Activated CD4-positive, alpha-beta T cell treated with anti-CD3 and anti-CD28 coated beads for 36 hours (primary cell): ENCODE measurements around the gene CARD10. TPM values are rescaled to one million over a fixed set of nuclear protein-coding genes. Genes with fewer than 3 reads are reported as not detected.

Experiments used
- ATAC-seq: fragments of 200-7000 bp; cut with Tn5 transposase; one replicate; pipeline ENCODE4 v1.10.0; 2021; ENCODE audit warnings: mild to moderate bottlenecking, moderate library complexity
- CTCF ChIA-PET: fragments of 350-600 bp; sonication (Branson Sonifier 250); formaldehyde crosslinking; loops from one replicate; lab custom pipeline; 2021; ENCODE audit warnings: antibody characterized with exemption; lab: Charles Lee
- POLR2A ChIA-PET: fragments of 350-600 bp; sonication (Branson Sonifier 250); formaldehyde crosslinking; loops from one replicate; lab custom pipeline; 2021; ENCODE audit warnings: antibody characterized with exemption, inconsistent platforms; lab: Charles Lee
- DNase-seq: peaks from one replicate; pipeline ENCODE4 v3.0.0-alpha.2; 2020
- H3K27ac Mint-ChIP-seq: one replicate; pipeline ENCODE4 v1.8.0; 2021; ENCODE audit warnings: mixed read lengths
- H3K27me3 Mint-ChIP-seq: one replicate; pipeline ENCODE4 v1.8.0; 2021; ENCODE audit warnings: mixed read lengths
- H3K36me3 Mint-ChIP-seq: one replicate; pipeline ENCODE4 v1.8.0; 2021; ENCODE audit warnings: low read depth, mixed read lengths
- H3K4me1 Mint-ChIP-seq: one replicate; pipeline ENCODE4 v1.8.0; 2021; ENCODE audit warnings: mixed read lengths
- H3K4me3 Mint-ChIP-seq: one replicate; pipeline ENCODE4 v1.8.0; 2021; ENCODE audit warnings: mild to moderate bottlenecking, moderate library complexity, mixed read lengths
- H3K9me3 Mint-ChIP-seq: one replicate; pipeline ENCODE4 v1.8.0; 2021; ENCODE audit warnings: low read depth, mixed read lengths
- intact Hi-C, 2 experiments: fragments of 100-400 bp; cut with DNase I in 1 of 2; cut with micrococcal nuclease in 1 of 2; formaldehyde crosslinking; loops; one replicate each; pipeline versions ENCODE4 v1.14.2 to v1.15.1; 2022 to 2024; cut with DNase I, micrococcal nuclease
- total RNA-seq, 2 experiments: library from RNA; stranded (reverse); gene quantifications; one replicate each; pipeline ENCODE4 v1.2.3, GENCODE V29; 2021

The CARD10 gene
- total RNA-seq, 2 experiments from 2014 or later: not detected

DNA sequence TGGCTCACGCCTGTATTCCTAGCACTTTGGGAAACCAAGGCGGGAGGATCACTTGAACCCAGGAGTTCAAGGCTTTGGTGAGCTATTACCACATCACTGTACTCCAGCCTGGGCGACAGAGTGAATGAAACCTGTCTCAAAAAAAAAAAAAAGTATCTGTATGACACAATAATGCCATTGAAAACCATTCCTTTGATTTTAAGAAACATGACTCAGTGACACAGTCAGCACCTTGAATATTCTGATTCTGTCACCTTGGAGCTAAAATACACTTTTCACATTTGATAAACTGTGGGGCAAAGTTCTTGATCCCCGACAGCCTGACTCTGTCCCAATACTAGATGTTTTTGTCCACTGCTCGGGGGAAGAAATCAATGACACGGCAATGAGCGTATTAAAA is 75.2 kb downstream of the CARD10 start:
- Mint-ChIP-seq H3K27ac (no peak overlapping the region), H3K4me1 (peaks cover 11% of the 10 kb centered on the region), H3K36me3 (peaks cover 4% of the 10 kb centered on the region), H3K4me3 (no peak overlapping the region), H3K9me3 (peaks cover 2% of the 10 kb centered on the region), H3K27me3 (peaks cover 3% of the 10 kb centered on the region)
- ATAC-seq: peak; percentile 65
- ChIA-PET POLR2A (interaction anchor here (0.6 to 0.8 kb wide), 2 partner anchors 449 to 1638 kb away, joined by 3 read pairs; no protein-coding TSS in a partner anchor), CTCF (interaction anchor here (0.6 to 1.6 kb wide), 5 partner anchors 15 to 184 kb away, joined by 3 to 4 read pairs (median 3); partner anchors contain the start of gene MFNG)
- DNase-seq: no peak
- intact Hi-C loops: no loop called here

DNA sequence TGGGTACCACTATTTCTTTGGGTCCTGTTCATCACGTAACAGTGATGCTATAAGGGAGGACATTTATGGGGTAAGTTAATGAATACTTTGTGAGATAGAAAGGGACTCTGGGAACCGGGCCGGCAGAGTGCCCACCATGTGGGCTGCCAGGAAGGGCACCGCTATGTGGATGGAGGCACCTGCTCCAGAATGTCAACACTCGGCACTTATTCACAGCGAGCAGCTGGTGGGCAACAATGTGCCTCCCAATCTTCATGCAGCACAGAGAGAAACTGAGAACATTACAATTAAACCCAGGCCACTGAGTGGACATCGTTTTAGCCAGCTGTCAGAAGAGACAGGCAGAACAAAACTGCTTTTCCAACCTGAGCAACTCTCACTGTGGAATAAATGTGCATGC is 76.1 kb downstream of the CARD10 start:
- no peak overlapping the region for H3K4me3 Mint-ChIP-seq
- no peak for DNase-seq
- H3K9me3 Mint-ChIP-seq: peaks cover 2% of the 10 kb centered on the region
- H3K36me3 Mint-ChIP-seq: peaks cover 4% of the 10 kb centered on the region
- CTCF ChIA-PET: interaction anchor here (1.6 kb wide), 1 partner anchor 14 kb away, joined by 7 read pairs; no protein-coding TSS in a partner anchor
- POLR2A ChIA-PET: no interaction called here
- intact Hi-C loops: no loop called here
- H3K27ac Mint-ChIP-seq: no peak overlapping the region
- no peak for ATAC-seq
- peaks cover 11% of the 10 kb centered on the region for H3K4me1 Mint-ChIP-seq
- H3K27me3 Mint-ChIP-seq: peaks cover 3% of the 10 kb centered on the region

- ChIA-PET POLR2A (no interaction called here), CTCF (interaction anchor here (0.8 to 1.6 kb wide), 2 partner anchors 13 kb away, joined by 4 to 7 read pairs; no protein-coding TSS in a partner anchor)
- ATAC-seq (peak; percentile 79), DNase-seq (no peak)
- Mint-ChIP-seq H3K36me3 (peaks cover 4% of the 10 kb centered on the region), H3K4me3 (no peak overlapping the region), H3K27me3 (peaks cover 3% of the 10 kb centered on the region), H3K9me3 (peaks cover 2% of the 10 kb centered on the region), H3K27ac (no peak overlapping the region), H3K4me1 (peaks cover 11% of the 10 kb centered on the region)
- intact Hi-C loops: no loop called here
Observed at GRCh38 chr22:37442537-37442936, 76.7 kb downstream of the CARD10 start.

GRCh38 chr22:37442135-37442534 is 77.1 kb downstream of the CARD10 start:
- ChIA-PET POLR2A (no interaction called here), CTCF (interaction anchor here (0.7 to 1.6 kb wide), 3 partner anchors 13 to 147 kb away, joined by 3 to 7 read pairs (median 4); no protein-coding TSS in a partner anchor)
- Mint-ChIP-seq H3K9me3 (peaks cover 2% of the 10 kb centered on the region), H3K27ac (no peak overlapping the region), H3K36me3 (peaks cover 4% of the 10 kb centered on the region), H3K4me3 (no peak overlapping the region), H3K27me3 (peaks cover 3% of the 10 kb centered on the region), H3K4me1 (peaks cover 11% of the 10 kb centered on the region)
- ATAC-seq (no peak), DNase-seq (no peak)
- intact Hi-C loops: no loop called here

- intact Hi-C loops: no loop called here
- ChIA-PET POLR2A (no interaction called here), CTCF (interaction anchor here (0.9 kb wide), 1 partner anchor 17 kb away, joined by 3 read pairs; no protein-coding TSS in a partner anchor)
- peaks cover 4% of the 10 kb centered on the region for H3K36me3 Mint-ChIP-seq
- peaks cover 3% of the 10 kb centered on the region for H3K27me3 Mint-ChIP-seq
- no peak overlapping the region for H3K4me3 Mint-ChIP-seq
- ATAC-seq: no peak
- no peak overlapping the region for H3K27ac Mint-ChIP-seq
- H3K4me1 Mint-ChIP-seq: peaks cover 11% of the 10 kb centered on the region
- H3K9me3 Mint-ChIP-seq: peaks cover 2% of the 10 kb centered on the region
- no peak for DNase-seq
Observed at GRCh38 chr22:37440875-37441274, 78.3 kb downstream of the CARD10 start.

Other genes starting within 250 kb of the CARD10 start
- 10 to 100 TPM; 33.1 to 42.8 TPM for gene CYTH4, start 236.9 kb downstream of the CARD10 start, total RNA-seq
- gene ELFN2, start 91.9 kb downstream of the CARD10 start, total RNA-seq: under 1 TPM; 0.19 to 0.25 TPM
- gene MFNG, start 33.0 kb downstream of the CARD10 start, total RNA-seq: 100 to 1,000 TPM; 108 to 125 TPM
- under 1 TPM; 0.83 to 0.87 TPM for gene CDC42EP1, start 41.1 kb upstream of the CARD10 start, total RNA-seq
- gene LGALS2, start 60.7 kb upstream of the CARD10 start, total RNA-seq: not detected
- gene GGA1, start 89.4 kb upstream of the CARD10 start, total RNA-seq: 10 to 100 TPM; 55.4 to 66.6 TPM
- 10 to 100 TPM; 86.5 to 98.2 TPM for gene SH3BP1, start 120.3 kb upstream of the CARD10 start, total RNA-seq
- 10 to 100 TPM; 35.8 to 37.8 TPM for gene PDXP, start 139.3 kb upstream of the CARD10 start, total RNA-seq
- 100 to 1,000 TPM; 522 to 663 TPM for gene LGALS1, start 156.2 kb upstream of the CARD10 start, total RNA-seq
- gene NOL12, start 166.9 kb upstream of the CARD10 start, total RNA-seq: 10 to 100 TPM; 37.1 to 42.3 TPM
- 10 to 100 TPM; 23.3 to 26.1 TPM for gene TRIOBP, start 177.6 kb upstream of the CARD10 start, total RNA-seq